Sigmoid colon (tissue), 4 donors: Measurements from ENCODE around the gene CAB39L.

ENCODE experiments used
- EP300 ChIP-seq, 4 donors: sonication (generic); formaldehyde crosslinking; IDR thresholded peaks; one replicate each; pipeline ENCODE4 v1.6.1; 2017; ENCODE audit warnings: antibody characterized with exemption in 4 of 4
- POLR2A ChIP-seq, 2 donors: fragments of 450-650 bp; IDR thresholded peaks; one replicate each; pipeline ENCODE4 v1.6.1; 2016; ENCODE audit warnings: antibody characterized with exemption in 2 of 2, mild to moderate bottlenecking in 2 of 2, moderate library complexity in 2 of 2
- POLR2AphosphoS5 ChIP-seq, 4 donors: sonication (generic); formaldehyde crosslinking; IDR thresholded peaks; one replicate each; pipeline ENCODE4 v1.6.1; 2017; ENCODE audit warnings: antibody characterized with exemption in 4 of 4
- TF ChIP-seq, protein P1 (sequence below), 4 experiments: fragments of 450-650 bp in 3 of 4; fragments of 200-600 bp in 1 of 4; IDR thresholded peaks; one replicate each; pipeline ENCODE4 v1.5.1; 2016 to 2019; ENCODE audit warnings: antibody characterized with exemption in 4 of 4, mild to moderate bottlenecking in 3 of 4, moderate library complexity in 2 of 4

DNA sequence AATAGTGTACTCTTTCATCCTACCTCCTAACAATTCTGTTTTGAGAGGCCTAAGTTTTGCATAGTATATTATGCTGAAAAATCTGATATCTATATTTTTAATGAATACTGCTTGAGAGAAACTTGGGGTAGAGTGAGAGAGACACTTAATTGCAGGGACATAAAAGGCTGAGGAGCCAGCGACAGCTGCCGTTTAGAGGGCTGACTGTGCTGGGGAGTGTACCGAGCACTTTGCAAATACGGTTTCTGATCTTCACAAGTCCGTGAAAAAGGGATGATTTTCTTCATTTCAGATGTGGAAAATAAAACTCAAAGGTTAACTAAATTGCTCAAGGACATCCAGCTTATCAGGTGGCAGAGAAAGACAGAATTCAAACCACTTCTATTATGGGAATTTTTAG is 97.4 kb downstream of the CAB39L start:
- TF ChIP-seq, protein P1, sequence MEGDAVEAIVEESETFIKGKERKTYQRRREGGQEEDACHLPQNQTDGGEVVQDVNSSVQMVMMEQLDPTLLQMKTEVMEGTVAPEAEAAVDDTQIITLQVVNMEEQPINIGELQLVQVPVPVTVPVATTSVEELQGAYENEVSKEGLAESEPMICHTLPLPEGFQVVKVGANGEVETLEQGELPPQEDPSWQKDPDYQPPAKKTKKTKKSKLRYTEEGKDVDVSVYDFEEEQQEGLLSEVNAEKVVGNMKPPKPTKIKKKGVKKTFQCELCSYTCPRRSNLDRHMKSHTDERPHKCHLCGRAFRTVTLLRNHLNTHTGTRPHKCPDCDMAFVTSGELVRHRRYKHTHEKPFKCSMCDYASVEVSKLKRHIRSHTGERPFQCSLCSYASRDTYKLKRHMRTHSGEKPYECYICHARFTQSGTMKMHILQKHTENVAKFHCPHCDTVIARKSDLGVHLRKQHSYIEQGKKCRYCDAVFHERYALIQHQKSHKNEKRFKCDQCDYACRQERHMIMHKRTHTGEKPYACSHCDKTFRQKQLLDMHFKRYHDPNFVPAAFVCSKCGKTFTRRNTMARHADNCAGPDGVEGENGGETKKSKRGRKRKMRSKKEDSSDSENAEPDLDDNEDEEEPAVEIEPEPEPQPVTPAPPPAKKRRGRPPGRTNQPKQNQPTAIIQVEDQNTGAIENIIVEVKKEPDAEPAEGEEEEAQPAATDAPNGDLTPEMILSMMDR (IDR thresholded peaks at IDR 0.05) = no peak
- TF ChIP-seq POLR2A (IDR thresholded peaks at IDR 0.05) (no peak), POLR2AphosphoS5 (IDR thresholded peaks at IDR 0.05) (no peak), EP300 (IDR thresholded peaks at IDR 0.05) (no peak)
